ENCODE measurements around the gene C3orf38. TPM values are rescaled to one million over a fixed set of nuclear protein-coding genes. Genes with fewer than 3 reads are reported as not detected.

C3orf38 gene
- total RNA-seq, 2 experiments from 2014 or later: 27.5 TPM

DNA sequence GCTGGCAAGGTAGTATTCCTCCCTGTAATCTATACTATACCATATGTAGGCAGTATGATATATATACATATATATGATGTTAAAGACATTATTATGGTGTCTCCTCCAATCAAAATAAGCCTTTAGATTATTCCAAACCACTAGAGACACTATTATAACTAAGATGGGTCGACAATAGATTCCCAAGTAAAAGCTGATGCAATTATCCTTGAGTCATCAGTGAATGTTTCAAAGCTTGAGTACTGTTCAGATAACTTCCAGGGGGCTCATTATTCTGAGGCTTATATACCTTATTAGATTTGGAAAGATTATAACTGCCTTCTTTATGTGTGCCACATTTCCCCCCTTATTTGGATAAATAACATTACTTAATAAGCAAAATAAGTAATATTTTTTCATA, 11.9 kb upstream of the C3orf38 start:
- Histone ChIP-seq H3K36me3 (ENCODE audit: insufficient read depth, low read length) (peaks cover 84% of the 10 kb centered on the region), H2AFZ (ENCODE audit: low read length) (no peak overlapping the region), H3K9me3 (ENCODE audit: low read length) (no peaks in the 10 kb centered on the region), H4K20me1 (ENCODE audit: insufficient read depth, low read length) (peaks cover 7% of the 10 kb centered on the region; the same call in 1 of the 2 replicates), H3K9me2 (ENCODE audit: insufficient read depth, low read length) (no peaks in the 10 kb centered on the region), H3K27ac (ENCODE audit: low read depth, low read length, poor library complexity, severe bottlenecking) (no peak overlapping the region), H3K4me2 (ENCODE audit: low read length) (no peak overlapping the region), H3K79me2 (ENCODE audit: insufficient read depth, low read depth, low read length) (no peaks in the 10 kb centered on the region), H3K4me3 (ENCODE audit: low read depth, low read length, poor library complexity, severe bottlenecking) (no peak overlapping the region), H3K4me1 (ENCODE audit: insufficient read depth, low read length, poor library complexity, severe bottlenecking) (no peaks in the 10 kb centered on the region)
- no TSS peak for BruUV-seq (replicated peaks)
- CTCF ChIA-PET (ENCODE audit: unreplicated experiment): no interaction called here
- POLR2A ChIA-PET: interaction anchor here (1.3 kb wide), 1 partner anchor 11 kb away, joined by 8 read pairs; the partner anchor contains the start of gene C3orf38
- TF ChIP-seq, protein P1, sequence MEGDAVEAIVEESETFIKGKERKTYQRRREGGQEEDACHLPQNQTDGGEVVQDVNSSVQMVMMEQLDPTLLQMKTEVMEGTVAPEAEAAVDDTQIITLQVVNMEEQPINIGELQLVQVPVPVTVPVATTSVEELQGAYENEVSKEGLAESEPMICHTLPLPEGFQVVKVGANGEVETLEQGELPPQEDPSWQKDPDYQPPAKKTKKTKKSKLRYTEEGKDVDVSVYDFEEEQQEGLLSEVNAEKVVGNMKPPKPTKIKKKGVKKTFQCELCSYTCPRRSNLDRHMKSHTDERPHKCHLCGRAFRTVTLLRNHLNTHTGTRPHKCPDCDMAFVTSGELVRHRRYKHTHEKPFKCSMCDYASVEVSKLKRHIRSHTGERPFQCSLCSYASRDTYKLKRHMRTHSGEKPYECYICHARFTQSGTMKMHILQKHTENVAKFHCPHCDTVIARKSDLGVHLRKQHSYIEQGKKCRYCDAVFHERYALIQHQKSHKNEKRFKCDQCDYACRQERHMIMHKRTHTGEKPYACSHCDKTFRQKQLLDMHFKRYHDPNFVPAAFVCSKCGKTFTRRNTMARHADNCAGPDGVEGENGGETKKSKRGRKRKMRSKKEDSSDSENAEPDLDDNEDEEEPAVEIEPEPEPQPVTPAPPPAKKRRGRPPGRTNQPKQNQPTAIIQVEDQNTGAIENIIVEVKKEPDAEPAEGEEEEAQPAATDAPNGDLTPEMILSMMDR (conservative IDR thresholded peaks at IDR 0.05; ENCODE audit: low read length): no peak
- TF ChIP-seq EZH2phosphoT487 (IDR thresholded peaks at IDR 0.05; ENCODE audit: borderline replicate concordance, low read depth, low read length): no peak
- DNase-seq (ENCODE audit: low spot score): no peak
- intact Hi-C loops (cut with micrococcal nuclease; ENCODE audit: unreplicated experiment): no loop called here

DNA sequence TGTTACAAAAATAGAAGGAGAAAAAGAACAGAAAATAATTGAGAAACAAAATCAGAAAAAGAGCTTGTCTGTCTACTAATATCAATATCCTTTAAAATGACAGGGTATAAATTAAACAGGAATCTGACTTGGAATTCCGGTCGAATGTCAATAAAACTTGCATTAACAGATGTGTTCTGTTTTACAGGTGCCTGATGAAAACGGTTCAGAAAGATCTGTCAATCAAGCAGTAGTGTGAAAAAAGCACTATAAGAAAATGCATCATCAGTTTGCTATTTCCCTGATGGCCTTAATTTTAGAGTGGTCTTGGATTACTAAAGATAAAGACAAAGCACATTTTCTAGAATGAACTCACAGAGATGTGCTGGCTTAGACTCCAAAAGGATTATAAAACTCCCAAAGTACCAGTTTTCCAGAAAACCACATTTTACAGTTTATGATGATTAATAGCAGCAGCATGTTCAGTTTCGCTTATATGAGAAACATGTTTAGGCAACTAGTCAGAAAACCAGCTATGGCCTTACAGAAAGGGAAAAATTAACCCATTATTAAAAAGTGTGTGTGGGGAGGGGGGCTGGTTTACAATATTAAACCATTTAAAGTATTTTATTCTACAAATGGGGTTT, 8.2 kb upstream of the C3orf38 start:
- ChIA-PET CTCF (ENCODE audit: unreplicated experiment) (no interaction called here), POLR2A (interaction anchor here (0.5 kb wide), 1 partner anchor 445 kb away, joined by 4 read pairs; no protein-coding TSS in a partner anchor)
- no peak overlapping the region for H2AFZ ChIP-seq (ENCODE audit: low read length)
- no peak overlapping the region for H3K27ac ChIP-seq (ENCODE audit: low read depth, low read length, poor library complexity, severe bottlenecking)
- no peaks in the 10 kb centered on the region for H3K4me1 ChIP-seq (ENCODE audit: insufficient read depth, low read length, poor library complexity, severe bottlenecking)
- no peaks in the 10 kb centered on the region for H3K9me2 ChIP-seq (ENCODE audit: insufficient read depth, low read length)
- H3K4me2 ChIP-seq (ENCODE audit: low read length): no peak overlapping the region
- no peaks in the 10 kb centered on the region for H3K79me2 ChIP-seq (ENCODE audit: insufficient read depth, low read depth, low read length)
- intact Hi-C loops (cut with micrococcal nuclease; ENCODE audit: unreplicated experiment): no loop called here
- BruUV-seq (replicated peaks): no TSS peak
- TF ChIP-seq EZH2phosphoT487 (IDR thresholded peaks at IDR 0.05; ENCODE audit: borderline replicate concordance, low read depth, low read length): no peak
- TF ChIP-seq, protein P1 (conservative IDR thresholded peaks at IDR 0.05; ENCODE audit: low read length): no peak
- no peak for DNase-seq (ENCODE audit: low spot score)
- no peak overlapping the region for H3K4me3 ChIP-seq (ENCODE audit: low read depth, low read length, poor library complexity, severe bottlenecking)
- H3K9me3 ChIP-seq (ENCODE audit: low read length): no peaks in the 10 kb centered on the region
- H4K20me1 ChIP-seq (ENCODE audit: insufficient read depth, low read length): peaks cover 7% of the 10 kb centered on the region; the same call in 1 of the 2 replicates
- H3K36me3 ChIP-seq (ENCODE audit: insufficient read depth, low read length): peaks cover 59% of the 10 kb centered on the region

DNA sequence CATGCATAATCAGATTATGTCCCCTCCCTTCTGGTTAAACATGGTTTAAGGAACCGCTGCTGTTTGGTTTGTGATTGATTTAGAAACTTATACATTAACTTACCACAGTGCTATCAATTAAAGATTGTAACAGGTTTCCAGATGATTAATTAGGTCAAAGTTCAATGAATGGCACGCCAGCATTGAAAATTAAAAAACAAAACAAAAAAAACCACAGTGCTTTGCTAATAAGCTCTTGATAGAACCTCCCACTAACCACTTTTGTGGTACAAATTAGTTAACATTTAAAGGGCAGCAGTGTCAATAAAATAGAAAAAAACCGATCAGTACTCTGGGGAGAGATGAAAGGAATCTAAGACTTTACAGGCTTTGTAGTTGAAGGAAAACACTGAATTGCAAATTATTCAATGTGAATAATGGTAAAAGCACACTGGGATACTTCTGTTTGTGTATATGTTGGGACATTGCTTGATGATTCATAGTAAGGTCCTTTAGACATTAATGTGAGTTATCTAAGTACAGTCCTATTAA, 7.6 kb upstream of the C3orf38 start:
- H4K20me1 ChIP-seq (ENCODE audit: insufficient read depth, low read length): peaks cover 7% of the 10 kb centered on the region; the same call in 1 of the 2 replicates
- no peak overlapping the region for H3K4me3 ChIP-seq (ENCODE audit: low read depth, low read length, poor library complexity, severe bottlenecking)
- H3K4me1 ChIP-seq (ENCODE audit: insufficient read depth, low read length, poor library complexity, severe bottlenecking): no peaks in the 10 kb centered on the region
- no peak for DNase-seq (ENCODE audit: low spot score)
- intact Hi-C loops (cut with micrococcal nuclease; ENCODE audit: unreplicated experiment): no loop called here
- H3K4me2 ChIP-seq (ENCODE audit: low read length): no peak overlapping the region
- no peaks in the 10 kb centered on the region for H3K9me3 ChIP-seq (ENCODE audit: low read length)
- H2AFZ ChIP-seq (ENCODE audit: low read length): no peak overlapping the region
- ChIA-PET CTCF (ENCODE audit: unreplicated experiment) (no interaction called here), POLR2A (interaction anchor here (0.7 kb wide), 2 partner anchors 8 to 85 kb away, joined by 3 read pairs; no protein-coding TSS in a partner anchor)
- TF ChIP-seq EZH2phosphoT487 (IDR thresholded peaks at IDR 0.05; ENCODE audit: borderline replicate concordance, low read depth, low read length): no peak
- TF ChIP-seq, protein P1 (conservative IDR thresholded peaks at IDR 0.05; ENCODE audit: low read length): no peak
- H3K79me2 ChIP-seq (ENCODE audit: insufficient read depth, low read depth, low read length): no peaks in the 10 kb centered on the region
- peaks cover 54% of the 10 kb centered on the region for H3K36me3 ChIP-seq (ENCODE audit: insufficient read depth, low read length)
- H3K27ac ChIP-seq (ENCODE audit: low read depth, low read length, poor library complexity, severe bottlenecking): no peak overlapping the region
- no TSS peak for BruUV-seq (replicated peaks)
- H3K9me2 ChIP-seq (ENCODE audit: insufficient read depth, low read length): no peaks in the 10 kb centered on the region

Measured in OCI-LY7 (cell line).